Measurements from ENCODE around the gene IL10RB. TPM values are rescaled to one million over a fixed set of nuclear protein-coding genes. Genes with fewer than 3 reads are reported as not detected.

IL10RB gene
- total and polyA plus RNA-seq, 2 of the 13 experiments (the other 11 are each of a cell fraction or from before 2014, with no cell fraction given), result 17.4 to 18.2 TPM

GRCh38 chr21:33296156-33296555 is 30.0 kb downstream of the IL10RB start:
- no peak for TF ChIP-seq GATA4 (IDR thresholded peaks at IDR 0.05; ENCODE audit: borderline replicate concordance, low read depth)
- no peak for TF ChIP-seq SOX13 (IDR thresholded peaks at IDR 0.05)
- no peak for TF ChIP-seq SOX13 (CRISPR knock-in tag; conservative IDR thresholded peaks at IDR 0.05 in 1 of 2, IDR thresholded peaks at IDR 0.05 in 1 of 2)
- no peak for TF ChIP-seq YEATS2 (CRISPR knock-in tag; IDR thresholded peaks at IDR 0.05; ENCODE audit: borderline replicate concordance)
- no peak for TF ChIP-seq HNRNPH1 (optimal IDR thresholded peaks at IDR 0.05; ENCODE audit: low read depth, low read length)
- no peak for TF ChIP-seq ETS1 (CRISPR knock-in tag; IDR thresholded peaks at IDR 0.05)
- in situ Hi-C loops (cut with HindIII; ENCODE audit: extremely low pct_ligation_motif_present, low pct_unique_long_range_greater_than_20kb), result no loop called here
- H3K4me3 ChIP-seq (replicated peaks in 1 of 3; ENCODE audit: insufficient read depth in 1 of 3, low read depth in 2 of 3, low read length in 3 of 3), result no peak overlapping the region
- H3K4me2 ChIP-seq (ENCODE audit: low read depth, low read length), result no peak overlapping the region
- no peak overlapping the region for H3K27ac ChIP-seq (ENCODE audit: extremely low read length, insufficient read depth, low read length)
- H3K27me3 ChIP-seq (ENCODE audit: control insufficient read depth in 1 of 2, insufficient read depth in 2 of 2, low read length in 2 of 2), result no peaks in the 10 kb centered on the region
- no TSS peak for BruUV-seq (replicated peaks)
- ChIA-PET POLR2A (no interaction called here), CTCF (ENCODE audit: low intra/inter-chr PET ratio, low total read pairs) (no interaction called here)
- no peaks in the 10 kb centered on the region for H4K20me1 ChIP-seq (ENCODE audit: insufficient read depth, low read length)
- peaks cover 0 to 10% of the 10 kb centered on the region in 2 experiments; a peak in 3 of 5 replicates for H3K36me3 ChIP-seq (replicated peaks in 1 of 2; ENCODE audit: control insufficient read depth in 1 of 2, insufficient read depth in 2 of 2, low read length in 2 of 2)
- no peaks in the 10 kb centered on the region for H3K79me2 ChIP-seq (ENCODE audit: insufficient read depth, low read length)
- intact Hi-C loops (cut with micrococcal nuclease; ENCODE audit: unreplicated experiment), result no loop called here
- no peak overlapping the region for H3K9ac ChIP-seq (ENCODE audit: insufficient read depth, low read depth, low read length)
- DNase-seq (ENCODE audit: low spot score), result no peak
- no peak overlapping the region for H2AFZ ChIP-seq (ENCODE audit: low read length)
- H3K4me1 ChIP-seq (ENCODE audit: insufficient read depth, low read length), result peaks cover 5% of the 10 kb centered on the region; the same call in 1 of the 2 replicates
- no peaks in the 10 kb centered on the region for H3K9me3 ChIP-seq (ENCODE audit: low read length)
- FAIRE-seq, result no peak
- ATAC-seq, result no peak
- WGBS (ENCODE audit: low lambda C conversion rate), result 99% methylated on average over 4 of the region's 6 CpGs

- POLR2A ChIA-PET, result no interaction called here
- Histone ChIP-seq H3K36me3 (replicated peaks in 1 of 2; ENCODE audit: control insufficient read depth in 1 of 2, insufficient read depth in 2 of 2, low read length in 2 of 2) (peaks cover 0 to 6% of the 10 kb centered on the region in 2 experiments; a peak in 2 of 5 replicates), H3K27ac (ENCODE audit: extremely low read length, insufficient read depth, low read length) (no peak overlapping the region), H3K4me1 (ENCODE audit: insufficient read depth, low read length) (peaks cover 35% of the 10 kb centered on the region), H3K79me2 (ENCODE audit: insufficient read depth, low read length) (no peaks in the 10 kb centered on the region), H3K9me3 (ENCODE audit: low read length) (no peaks in the 10 kb centered on the region), H3K4me2 (ENCODE audit: low read depth, low read length) (no peak overlapping the region), H3K4me3 (replicated peaks in 1 of 3; ENCODE audit: insufficient read depth in 1 of 3, low read depth in 2 of 3, low read length in 3 of 3) (no peak overlapping the region), H3K9ac (ENCODE audit: insufficient read depth, low read depth, low read length) (no peak overlapping the region), H2AFZ (ENCODE audit: low read length) (no peak overlapping the region), H4K20me1 (ENCODE audit: insufficient read depth, low read length) (no peaks in the 10 kb centered on the region), H3K27me3 (ENCODE audit: control insufficient read depth in 1 of 2, insufficient read depth in 2 of 2, low read length in 2 of 2) (no peaks in the 10 kb centered on the region)
- ATAC-seq (no peak), FAIRE-seq (no peak), DNase-seq (ENCODE audit: low spot score) (no peak)
- no TSS peak for BruUV-seq (replicated peaks)
- CTCF ChIA-PET (ENCODE audit: low intra/inter-chr PET ratio, low total read pairs), result no interaction called here
- WGBS (ENCODE audit: low lambda C conversion rate), result 81% methylated on average over 5 of the region's 5 CpGs
- intact Hi-C loops (cut with micrococcal nuclease; ENCODE audit: unreplicated experiment), result no loop called here
- in situ Hi-C loops (cut with HindIII; ENCODE audit: extremely low pct_ligation_motif_present, low pct_unique_long_range_greater_than_20kb), result no loop called here
- TF ChIP-seq ZNF614 (CRISPR knock-in tag; IDR thresholded peaks at IDR 0.05; ENCODE audit: borderline replicate concordance), result no peak
- TF ChIP-seq SSRP1 (CRISPR knock-in tag; IDR thresholded peaks at IDR 0.05), result no peak
- no peak for TF ChIP-seq EED (CRISPR knock-in tag; IDR thresholded peaks at IDR 0.05)
- no peak for TF ChIP-seq RELA (CRISPR knock-in tag; IDR thresholded peaks at IDR 0.05)
- no peak for TF ChIP-seq AFF4 (CRISPR knock-in tag; IDR thresholded peaks at IDR 0.05)
- TF ChIP-seq KDM5A (IDR thresholded peaks at IDR 0.05; ENCODE audit: borderline replicate concordance, low read length), result no peak
- TF ChIP-seq ZSCAN5A (CRISPR knock-in tag; IDR thresholded peaks at IDR 0.05; ENCODE audit: borderline replicate concordance), result no peak
Observed at GRCh38 chr21:33299181-33299752, 33.1 kb downstream of the IL10RB start.
